NT2/D1 (cell line): ENCODE results near the gene GPC6.

Source experiments
- SUZ12 ChIP-seq: IDR thresholded peaks from 2 replicates; pipeline ENCODE4 v1.6.1; 2011; ENCODE audit not compliant: insufficient read length, insufficient read depth; ENCODE audit errors: extremely low read depth
- YY1 ChIP-seq: IDR thresholded peaks from 2 replicates; pipeline ENCODE4 v1.6.1; 2011; ENCODE audit not compliant: insufficient read length, insufficient read depth
- ZNF274 ChIP-seq: IDR thresholded peaks from 2 replicates; pipeline ENCODE4 v1.6.1; 2011; ENCODE audit warnings: mild to moderate bottlenecking, low read depth, low read length

GRCh38 chr13:94431574-94431973, 1205.0 kb downstream of the GPC6 start:
- no peak for TF ChIP-seq SUZ12
- no peak for TF ChIP-seq ZNF274
- no peak for TF ChIP-seq YY1
